CD14-positive monocyte (primary cell): ENCODE results near the gene TP73. TPM values are rescaled to one million over a fixed set of nuclear protein-coding genes. Genes with fewer than 3 reads are reported as not detected.

ENCODE experiments used
- DNase-seq, 3 donors: peaks; one replicate each; pipeline ENCODE4 v3.0.0-alpha.2; 2011 to 2022
- H2AFZ ChIP-seq: 2 replicates; pipeline ENCODE4 v1.6.0; 2012; ENCODE audit warnings: mild to moderate bottlenecking, low read depth, low read length, inconsistent platforms; ENCODE audit not compliant: insufficient read depth, poor library complexity, severe bottlenecking
- H3K27ac ChIP-seq, 2 donors: 1 replicate in 1 of 2; 2 replicates in 1 of 2; pipeline ENCODE4 v1.5.1; 2012 to 2013; ENCODE audit warnings: low read length in 2 of 2, control low read depth in 1 of 2, inconsistent platforms in 1 of 2, low read depth in 1 of 2, mild to moderate bottlenecking in 1 of 2
- H3K27me3 ChIP-seq, 2 donors: one replicate each; pipeline versions ENCODE4 v1.6.0 to v1.6.1; 2011 to 2013; ENCODE audit warnings: low read length in 2 of 2; ENCODE audit not compliant: control insufficient read depth in 2 of 2, insufficient read depth in 2 of 2
- H3K36me3 ChIP-seq, 2 donors: replicated peaks in 1 of 2; 1 replicate in 1 of 2; 2 replicates in 1 of 2; pipeline versions ENCODE4 v1.5.1 to v1.6.1; 2012 to 2013; ENCODE audit warnings: low read length in 2 of 2, control low read depth in 1 of 2, inconsistent platforms in 1 of 2, mild to moderate bottlenecking in 1 of 2; ENCODE audit not compliant: insufficient read depth in 2 of 2, control insufficient read depth in 1 of 2
- H3K4me1 ChIP-seq, 2 donors: 1 replicate in 1 of 2; 2 replicates in 1 of 2; pipeline versions ENCODE4 v1.5.1 to v1.6.1; 2012 to 2013; ENCODE audit warnings: low read length in 2 of 2, control low read depth in 1 of 2, inconsistent platforms in 1 of 2, mild to moderate bottlenecking in 1 of 2, moderate library complexity in 1 of 2; ENCODE audit not compliant: insufficient read depth in 2 of 2, control insufficient read depth in 1 of 2
- H3K4me2 ChIP-seq: replicated peaks from 2 replicates; pipeline ENCODE3; 2012; ENCODE audit warnings: low read length, moderate library complexity, mild to moderate bottlenecking; ENCODE audit not compliant: poor library complexity, severe bottlenecking; ENCODE audit errors: extremely low read depth
- H3K4me3 ChIP-seq, 3 experiments: fragments of 200-600 bp in 1 of 3; sonication (generic) in 1 of 3; replicated peaks in 1 of 3; 1 replicate in 2 of 3; 2 replicates in 1 of 3; pipeline ENCODE4 v1.5.1; 2011 to 2013; ENCODE audit warnings: low read length in 3 of 3, mild to moderate bottlenecking in 3 of 3, control low read depth in 2 of 3, low read depth in 2 of 3, inconsistent platforms in 1 of 3, moderate library complexity in 1 of 3
- H3K79me2 ChIP-seq: 2 replicates; pipeline ENCODE4 v1.6.0; 2012; ENCODE audit warnings: mild to moderate bottlenecking, control low read depth, inconsistent platforms, low read length, moderate library complexity; ENCODE audit not compliant: insufficient read depth
- H3K9ac ChIP-seq: 2 replicates; pipeline ENCODE4 v1.6.0; 2017; ENCODE audit warnings: low read length, mild to moderate bottlenecking; ENCODE audit not compliant: insufficient read depth, poor library complexity, severe bottlenecking
- H3K9me3 ChIP-seq, 2 donors: replicated peaks in 1 of 2; 1 replicate in 1 of 2; 2 replicates in 1 of 2; pipeline versions ENCODE4 v1.5.1 to v1.6.1; 2012 to 2013; ENCODE audit warnings: low read length in 2 of 2, control low read depth in 1 of 2; ENCODE audit not compliant: control insufficient read depth in 1 of 2, insufficient read depth in 1 of 2
- H4K20me1 ChIP-seq: 2 replicates; pipeline ENCODE4 v1.6.0; 2012; ENCODE audit warnings: mild to moderate bottlenecking, low read length, control low read depth, moderate library complexity; ENCODE audit not compliant: insufficient read depth
- H3K27ac Mint-ChIP-seq, 7 donors: one replicate each; pipeline ENCODE4 v1.8.0; 2020; ENCODE audit warnings: mild to moderate bottlenecking in 7 of 7, mixed read lengths in 7 of 7, moderate library complexity in 6 of 7, inconsistent platforms in 2 of 7
- H3K27me3 Mint-ChIP-seq, 3 donors: one replicate each; pipeline ENCODE4 v1.8.0; 2021 to 2022; ENCODE audit warnings: low read depth in 3 of 3, mild to moderate bottlenecking in 3 of 3, mixed read lengths in 3 of 3, moderate library complexity in 3 of 3, inconsistent platforms in 1 of 3
- H3K36me3 Mint-ChIP-seq, 2 donors: one replicate each; pipeline ENCODE4 v1.8.0; 2020; ENCODE audit warnings: mixed read lengths in 2 of 2, inconsistent platforms in 1 of 2, mild to moderate bottlenecking in 1 of 2
- H3K4me1 Mint-ChIP-seq: one replicate; pipeline ENCODE4 v1.8.0; 2020; ENCODE audit warnings: mild to moderate bottlenecking, mixed read lengths
- H3K4me3 Mint-ChIP-seq, 2 donors: one replicate each; pipeline ENCODE4 v1.8.0; 2020; ENCODE audit warnings: mild to moderate bottlenecking in 2 of 2, mixed read lengths in 2 of 2, moderate library complexity in 1 of 2
- H3K9me3 Mint-ChIP-seq, 7 donors: one replicate each; pipeline ENCODE4 v1.8.0; 2020 to 2022; ENCODE audit warnings: mixed read lengths in 7 of 7, mild to moderate bottlenecking in 6 of 7, moderate library complexity in 6 of 7, inconsistent platforms in 2 of 7
- WGBS: methylation state at CpG from one replicate; pipeline ENCODE4 v1.1.5; 2013; ENCODE audit warnings: missing lambda C conversion rate; ENCODE audit not compliant: insufficient coverage; 5-methylcytosine and 5-hydroxymethylcytosine counted together
- intact Hi-C, 2 donors: fragments of 100-400 bp; cut with micrococcal nuclease; formaldehyde crosslinking; loops; one replicate each; pipeline versions ENCODE4 v1.15.0 to v1.15.1; 2023
- polyA plus RNA-seq, 3 donors: library from polyadenylated mRNA; depleted of rRNA in 1 of 3; unstranded in 2 of 3; stranded (reverse) in 1 of 3; fragments of 300-500 nt in 2 of 3; fragments of >200 nt in 1 of 3; fragmentation: Illumina TruSeq in 2 of 3; gene quantifications; 1 replicate in 2 of 3; 2 replicates in 1 of 3; pipeline ENCODE4 v1.2.3, GENCODE V29; 2012 to 2021
- TF ChIP-seq, protein P1 (sequence below): fragments of 200-600 bp; IDR thresholded peaks from one replicate; pipeline ENCODE4 v1.8.0; 2022; ENCODE audit warnings: antibody characterized with exemption, mild to moderate bottlenecking

TP73 gene
- polyA plus RNA-seq, 3 donors, result 0.21 to 0.42 TPM; not detected in 1

GRCh38 chr1:3681898-3682806 lies 29.8 kb downstream of the TP73 start:
- peaks cover 41% of the 10 kb centered on the region for H3K4me1 Mint-ChIP-seq
- H3K36me3 Mint-ChIP-seq, result no peaks in the 10 kb centered on the region
- H3K27ac Mint-ChIP-seq, result peak overlapping the region in 1 of 7 donors; percentile 80
- Histone ChIP-seq H3K36me3 (no peaks in the 10 kb centered on the region), H3K4me2 (no peak overlapping the region), H4K20me1 (no peaks in the 10 kb centered on the region), H3K9me3 (no peaks in the 10 kb centered on the region), H3K79me2 (no peaks in the 10 kb centered on the region), H3K9ac (no peak overlapping the region), H3K27me3 (no peaks in the 10 kb centered on the region), H3K4me1 (peaks cover 35 to 44% of the 10 kb centered on the region in 2 donors), H2AFZ (no peak overlapping the region), H3K4me3 (no peak overlapping the region), H3K27ac (no peak overlapping the region)
- peaks cover 0 to 3% (median 0%) of the 10 kb centered on the region in 7 donors for H3K9me3 Mint-ChIP-seq
- DNase-seq, result no peak
- 97% methylated on average over 22 of the region's 27 CpGs for WGBS
- TF ChIP-seq, protein P1, sequence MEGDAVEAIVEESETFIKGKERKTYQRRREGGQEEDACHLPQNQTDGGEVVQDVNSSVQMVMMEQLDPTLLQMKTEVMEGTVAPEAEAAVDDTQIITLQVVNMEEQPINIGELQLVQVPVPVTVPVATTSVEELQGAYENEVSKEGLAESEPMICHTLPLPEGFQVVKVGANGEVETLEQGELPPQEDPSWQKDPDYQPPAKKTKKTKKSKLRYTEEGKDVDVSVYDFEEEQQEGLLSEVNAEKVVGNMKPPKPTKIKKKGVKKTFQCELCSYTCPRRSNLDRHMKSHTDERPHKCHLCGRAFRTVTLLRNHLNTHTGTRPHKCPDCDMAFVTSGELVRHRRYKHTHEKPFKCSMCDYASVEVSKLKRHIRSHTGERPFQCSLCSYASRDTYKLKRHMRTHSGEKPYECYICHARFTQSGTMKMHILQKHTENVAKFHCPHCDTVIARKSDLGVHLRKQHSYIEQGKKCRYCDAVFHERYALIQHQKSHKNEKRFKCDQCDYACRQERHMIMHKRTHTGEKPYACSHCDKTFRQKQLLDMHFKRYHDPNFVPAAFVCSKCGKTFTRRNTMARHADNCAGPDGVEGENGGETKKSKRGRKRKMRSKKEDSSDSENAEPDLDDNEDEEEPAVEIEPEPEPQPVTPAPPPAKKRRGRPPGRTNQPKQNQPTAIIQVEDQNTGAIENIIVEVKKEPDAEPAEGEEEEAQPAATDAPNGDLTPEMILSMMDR, result no peak
- intact Hi-C loops, result no loop called here
- H3K4me3 Mint-ChIP-seq, result no peak overlapping the region
- H3K27me3 Mint-ChIP-seq, result peaks cover 3 to 22% (median 9%) of the 10 kb centered on the region in 3 donors

DNA sequence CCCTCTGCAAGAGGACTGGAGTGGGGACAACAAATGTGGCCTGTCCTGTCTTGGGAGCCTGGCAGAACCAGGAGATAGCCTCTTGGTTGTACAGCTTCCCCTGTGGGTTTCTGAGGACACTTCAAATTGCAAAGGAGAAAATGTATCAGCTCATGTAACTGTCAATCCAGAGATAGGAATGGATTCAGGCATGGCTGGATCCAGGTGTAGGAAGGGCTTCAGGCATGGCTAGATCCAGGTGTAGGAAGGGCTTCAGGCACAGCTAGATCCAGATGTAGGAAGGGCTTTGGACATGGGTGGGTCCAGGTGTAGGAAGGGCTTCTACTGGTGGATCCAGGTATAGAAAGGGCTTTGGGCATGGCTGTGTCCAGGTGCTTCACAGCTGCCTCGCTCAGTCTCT lies 30.9 kb downstream of the TP73 start:
- no peaks in the 10 kb centered on the region for H3K36me3 Mint-ChIP-seq
- Histone ChIP-seq H3K4me2 (no peak overlapping the region), H2AFZ (no peak overlapping the region), H3K27me3 (no peaks in the 10 kb centered on the region), H4K20me1 (no peaks in the 10 kb centered on the region), H3K9ac (no peak overlapping the region), H3K36me3 (no peaks in the 10 kb centered on the region), H3K4me3 (no peak overlapping the region), H3K27ac (no peak overlapping the region), H3K4me1 (peaks cover 25 to 34% of the 10 kb centered on the region in 2 donors), H3K9me3 (no peaks in the 10 kb centered on the region), H3K79me2 (no peaks in the 10 kb centered on the region)
- intact Hi-C loops, result no loop called here
- H3K27me3 Mint-ChIP-seq, result peaks cover 3 to 22% (median 9%) of the 10 kb centered on the region in 3 donors
- no peak overlapping the region for H3K4me3 Mint-ChIP-seq
- 80% methylated on average over 1 of the region's 1 CpG for WGBS
- peak overlapping the region in 1 of 7 donors; percentile 35 for H3K27ac Mint-ChIP-seq
- H3K4me1 Mint-ChIP-seq, result peaks cover 31% of the 10 kb centered on the region
- TF ChIP-seq, protein P1, result no peak
- H3K9me3 Mint-ChIP-seq, result peaks cover 0 to 3% (median 0%) of the 10 kb centered on the region in 7 donors
- no peak for DNase-seq
